K562 treated with DMSO at 1 percent for 48 hours (cell line): ENCODE results near the gene RNF220. TPM values are rescaled to one million over a fixed set of nuclear protein-coding genes. Genes with fewer than 3 reads are reported as not detected.

ENCODE experiments used
- total RNA-seq: library from RNA; unstranded; fragments of 300-600 nt; gene quantifications from 2 replicates; pipeline ENCODE4 v1.2.3, GENCODE V29; 2022; ENCODE audit warnings: low replicate concordance; ENCODE audit errors: extremely low read depth

RNF220 gene
- total RNA-seq: not detected in 2 replicates

DNA sequence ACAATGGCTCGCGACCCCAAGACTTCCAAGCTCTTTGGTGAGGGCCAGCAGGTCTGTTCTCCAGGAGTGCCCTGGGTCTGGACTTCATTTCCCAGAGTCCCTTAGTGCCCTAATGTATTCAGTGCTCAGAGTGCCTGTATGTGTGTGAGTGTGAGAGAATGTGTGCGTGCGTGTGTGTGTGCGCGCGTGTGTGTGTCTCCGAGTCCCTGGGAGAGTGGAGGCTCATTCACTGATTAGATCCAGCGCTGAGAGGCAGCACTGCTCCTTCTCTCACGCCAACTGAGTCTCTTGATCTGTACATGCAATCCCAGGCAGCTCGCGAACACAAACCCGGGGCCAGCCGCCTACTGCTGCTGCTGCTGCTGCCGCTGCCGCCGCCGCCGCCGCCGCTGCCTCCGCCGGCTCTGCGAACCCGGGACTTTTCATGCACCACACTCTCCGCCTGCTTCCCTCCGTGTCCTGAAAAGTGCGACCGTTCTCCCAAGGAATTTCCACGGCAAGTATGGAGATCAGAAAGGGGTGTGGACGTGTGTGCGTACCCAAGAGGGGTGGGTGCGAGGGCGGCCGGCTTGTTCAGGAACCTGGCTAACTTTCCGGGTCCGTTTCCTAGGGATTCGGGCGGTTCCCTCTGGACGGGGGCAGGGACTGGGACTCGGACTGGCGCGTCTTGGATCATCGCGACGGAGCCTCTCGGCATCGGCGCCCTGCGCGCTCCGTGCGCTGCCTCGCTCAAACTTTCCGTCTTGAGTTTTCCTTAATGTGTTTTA is at the start of gene RNF220:
Gene RNF220, plus strand, starts transcription at position 225 of the 767 bp plus-strand sequence.

DNA sequence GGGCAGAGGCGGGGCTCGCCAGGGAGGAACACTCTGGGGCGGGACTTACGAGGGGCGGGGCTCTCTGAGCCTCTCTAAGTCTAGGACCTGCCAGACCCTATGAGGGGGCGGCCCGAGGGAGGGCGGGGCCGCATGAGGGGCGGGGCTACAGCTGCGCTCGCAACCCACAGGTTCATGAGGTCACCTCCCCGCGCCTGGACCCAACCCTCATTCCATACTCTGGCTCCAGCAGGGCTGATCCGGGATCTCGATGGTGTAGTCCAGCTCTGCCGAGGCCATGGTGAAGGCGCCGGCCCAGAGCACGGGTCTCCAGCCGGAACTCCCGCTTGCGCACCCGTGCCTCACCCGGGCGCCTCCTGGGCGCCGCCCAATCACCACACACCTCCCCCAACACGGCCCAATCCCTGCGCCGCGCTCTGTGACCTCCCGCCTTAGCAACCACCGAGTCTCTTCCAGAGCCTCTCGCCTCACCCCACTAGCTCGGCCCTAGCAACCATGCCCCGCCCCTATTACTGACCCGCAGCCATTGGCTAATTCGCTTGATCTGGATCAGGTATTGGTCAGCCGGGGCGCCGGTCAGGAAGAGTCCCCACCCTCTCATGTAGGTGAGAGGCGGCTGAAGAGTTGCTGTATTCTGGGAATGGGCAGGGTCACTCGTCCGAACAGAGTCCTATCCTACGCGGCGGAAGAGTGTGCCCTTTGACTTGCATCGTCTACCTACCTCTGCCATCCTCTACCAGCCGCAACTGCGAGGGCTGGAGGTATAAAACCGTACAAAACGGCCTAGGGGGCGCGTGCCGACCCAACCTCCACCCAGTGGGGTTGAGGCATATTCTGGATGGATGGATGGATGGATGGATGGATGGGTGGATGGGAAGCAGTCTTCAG is 269.3 kb downstream of the RNF220 start, which contains the start of the genes ARMH1 and TMEM53:
Gene ARMH1, plus strand, starts transcription at position 602 of the 888 bp plus-strand sequence. CDS start 14,984 bp downstream, outside the sequence.
Gene TMEM53, minus strand, starts transcription at position 369 of the 888 bp plus-strand sequence. Its CDS starts 90 bp downstream, at position 279.

Other genes starting within 250 kb of the RNF220 start
- not detected in 2 replicates for gene DMAP1, start 191.8 kb upstream of the RNF220 start, total RNA-seq
- gene ERI3, start 50.0 kb upstream of the RNF220 start, total RNA-seq: 248 TPM in 1 of 2 replicates, not detected in the other